Erythroblast (primary cell): Measurements from ENCODE around the gene NUP153.

ENCODE experiments used
- GATA1 ChIP-seq: IDR thresholded peaks from 2 replicates; pipeline ENCODE4 v1.6.1; 2011; ENCODE audit warnings: low read depth, mild to moderate bottlenecking, control low read depth, low read length, moderate library complexity
- POLR2A ChIP-seq: IDR thresholded peaks from 2 replicates; pipeline ENCODE4 v1.6.1; 2011; ENCODE audit warnings: mild to moderate bottlenecking, low read length

DNA sequence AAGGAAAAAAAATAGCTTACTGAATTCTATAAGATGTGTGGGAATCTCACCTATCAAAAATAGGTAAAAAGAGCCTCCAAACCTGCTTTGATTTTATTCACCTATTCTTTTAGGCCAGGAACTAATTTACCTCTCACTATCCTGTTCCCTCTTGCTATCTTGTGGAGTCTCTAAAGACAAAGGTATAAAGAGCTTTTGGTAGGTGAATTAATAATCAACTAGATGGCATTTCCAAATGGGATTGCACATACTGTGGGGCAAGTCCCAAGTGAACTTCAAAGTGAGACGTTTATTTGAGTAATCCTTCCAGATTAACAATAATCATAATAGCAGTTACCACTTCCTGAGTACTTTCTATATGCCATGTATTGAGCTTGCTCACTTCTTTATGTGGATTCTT, 103.8 kb downstream of the NUP153 start:
- no peak for TF ChIP-seq POLR2A
- no peak for TF ChIP-seq GATA1
